ENCODE data around the gene ARID4B.

DNA sequence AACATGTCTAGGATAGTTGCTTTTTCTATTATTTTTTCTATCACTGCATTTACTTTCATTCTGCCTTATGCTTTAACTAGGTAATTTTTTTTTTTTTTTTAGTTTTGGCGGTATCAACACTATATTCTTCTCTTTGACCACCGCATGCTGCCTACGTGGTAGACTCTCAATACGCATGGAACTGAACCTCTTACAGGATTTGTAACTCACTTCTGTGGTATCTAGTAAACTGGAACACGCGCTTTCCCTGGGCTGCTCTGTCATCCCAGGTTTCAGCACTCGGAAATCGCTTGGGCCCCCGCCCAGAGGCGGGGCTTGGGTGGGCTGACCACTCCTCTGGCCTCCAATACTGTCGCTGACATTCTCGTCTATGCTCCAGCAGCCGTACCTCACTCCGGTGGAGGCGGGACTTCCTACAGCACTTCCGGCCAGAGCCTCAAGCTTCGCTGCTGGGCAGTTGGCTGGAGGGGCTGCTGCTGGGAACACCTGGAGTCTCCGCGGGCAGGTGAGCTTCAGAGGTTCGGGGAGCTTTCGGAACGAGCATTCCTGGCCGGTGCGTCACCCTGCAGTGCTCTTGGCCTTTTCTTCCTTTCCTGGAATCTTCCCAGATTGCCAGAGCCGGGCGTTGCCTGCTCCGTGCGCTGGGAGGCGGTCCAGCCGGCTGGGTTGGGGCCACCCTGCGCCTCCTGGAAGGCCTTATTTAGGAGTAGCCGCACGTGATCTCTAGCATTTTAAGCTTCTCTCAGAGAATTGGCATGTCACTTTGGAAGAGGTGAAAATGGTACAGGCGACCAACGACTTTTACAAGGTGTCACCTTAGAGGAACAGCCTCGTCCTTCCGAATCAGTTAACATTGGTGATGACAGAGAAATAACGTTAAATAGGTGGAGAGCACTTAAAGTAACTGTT, 39.3 kb upstream of the ARID4B start, which contains the start of gene TBCE:
- TF ChIP-seq, protein P1, sequence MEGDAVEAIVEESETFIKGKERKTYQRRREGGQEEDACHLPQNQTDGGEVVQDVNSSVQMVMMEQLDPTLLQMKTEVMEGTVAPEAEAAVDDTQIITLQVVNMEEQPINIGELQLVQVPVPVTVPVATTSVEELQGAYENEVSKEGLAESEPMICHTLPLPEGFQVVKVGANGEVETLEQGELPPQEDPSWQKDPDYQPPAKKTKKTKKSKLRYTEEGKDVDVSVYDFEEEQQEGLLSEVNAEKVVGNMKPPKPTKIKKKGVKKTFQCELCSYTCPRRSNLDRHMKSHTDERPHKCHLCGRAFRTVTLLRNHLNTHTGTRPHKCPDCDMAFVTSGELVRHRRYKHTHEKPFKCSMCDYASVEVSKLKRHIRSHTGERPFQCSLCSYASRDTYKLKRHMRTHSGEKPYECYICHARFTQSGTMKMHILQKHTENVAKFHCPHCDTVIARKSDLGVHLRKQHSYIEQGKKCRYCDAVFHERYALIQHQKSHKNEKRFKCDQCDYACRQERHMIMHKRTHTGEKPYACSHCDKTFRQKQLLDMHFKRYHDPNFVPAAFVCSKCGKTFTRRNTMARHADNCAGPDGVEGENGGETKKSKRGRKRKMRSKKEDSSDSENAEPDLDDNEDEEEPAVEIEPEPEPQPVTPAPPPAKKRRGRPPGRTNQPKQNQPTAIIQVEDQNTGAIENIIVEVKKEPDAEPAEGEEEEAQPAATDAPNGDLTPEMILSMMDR (IDR thresholded peaks at IDR 0.05): peak in 2 of 4 experiments; percentile 9 to 30
- TF ChIP-seq POLR2AphosphoS5 (IDR thresholded peaks at IDR 0.05): peak; percentile 83
- TF ChIP-seq POLR2A (IDR thresholded peaks at IDR 0.05): peak; percentile 58 to 61

Data from gastroesophageal sphincter (tissue), 3 donors.